DMS153 treated with DMSO at 0.1 percent for 48 hours (cell line): Measurements from ENCODE around the gene DDRGK1.

Experiments used
- DNase-seq: peaks from one replicate; lab custom pipeline; 2025; ENCODE audit not compliant: unreplicated experiment; lab: John Stamatoyannopoulos, UW

DDRGK1 gene

GRCh38 chr20:3204124-3204794 is at the start of gene DDRGK1:
DDRGK1 (minus strand) TSS chr20:3204682; CDS start chr20:3204627, 55 bp downstream.
- peak; percentile 86 for DNase-seq

- no peak for DNase-seq
Measured at GRCh38 chr20:3251806-3252205, 47.3 kb upstream of the DDRGK1 start.

GRCh38 chr20:3250091-3250504 is 45.6 kb upstream of the DDRGK1 start:
- DNase-seq: peak; percentile 6

- DNase-seq: no peak
Measured at GRCh38 chr20:3248993-3249347, 44.5 kb upstream of the DDRGK1 start.

- no peak for DNase-seq
Measured at GRCh38 chr20:3248167-3248992, 43.9 kb upstream of the DDRGK1 start.

GRCh38 chr20:3247638-3248037 is 43.2 kb upstream of the DDRGK1 start:
- no peak for DNase-seq

GRCh38 chr20:3246682-3247081 is 42.2 kb upstream of the DDRGK1 start:
- DNase-seq: no peak

GRCh38 chr20:3245711-3246110 is 41.2 kb upstream of the DDRGK1 start:
- no peak for DNase-seq

- no peak for DNase-seq
Measured at GRCh38 chr20:3245156-3245555, 40.7 kb upstream of the DDRGK1 start.

GRCh38 chr20:3244613-3245012 is 40.1 kb upstream of the DDRGK1 start:
- DNase-seq: no peak

- no peak for DNase-seq
Measured at GRCh38 chr20:3243718-3244358, 39.4 kb upstream of the DDRGK1 start.

GRCh38 chr20:3242172-3242692 is 37.8 kb upstream of the DDRGK1 start:
- DNase-seq: no peak

GRCh38 chr20:3240776-3241363 is 36.4 kb upstream of the DDRGK1 start:
- DNase-seq: no peak

GRCh38 chr20:3239867-3240775 is 35.6 kb upstream of the DDRGK1 start:
- DNase-seq: no peak

- peak; percentile 35 for DNase-seq
Measured at GRCh38 chr20:3239026-3239866, 34.8 kb upstream of the DDRGK1 start, which contains the start of gene SLC4A11. SLC4A11 (minus strand) TSS chr20:3239190; CDS start chr20:3239137, 53 bp downstream.

- no peak for DNase-seq
Measured at GRCh38 chr20:3238616-3239025, 34.1 kb upstream of the DDRGK1 start.

- DNase-seq: no peak
Measured at GRCh38 chr20:3237958-3238615, 33.6 kb upstream of the DDRGK1 start.

- DNase-seq: no peak
Measured at GRCh38 chr20:3237011-3237957, 32.8 kb upstream of the DDRGK1 start.
